Measurements from ENCODE around the gene PSME3IP1. TPM values are rescaled to one million over a fixed set of nuclear protein-coding genes. Genes with fewer than 3 reads are reported as not detected.
"Not testable (repeated sequence)": the region's sequence is repeated elsewhere in the genome, so short reads cannot be mapped to it uniquely, and the experiment has no call there.

Gene PSME3IP1
- total RNA-seq, 1 donor from 2014 or later = 76.1 TPM

- not testable (repeated sequence) for DNase-seq (ENCODE audit: low spot score)
Observed at GRCh38 chr16:57200321-57200720, 14.5 kb upstream of the PSME3IP1 start.

GRCh38 chr16:57196753-57197152 is 10.9 kb upstream of the PSME3IP1 start:
- no peak for DNase-seq (ENCODE audit: low spot score)

GRCh38 chr16:57196286-57196685 is 10.4 kb upstream of the PSME3IP1 start:
- DNase-seq (ENCODE audit: low spot score) = no peak

- no peak for DNase-seq (ENCODE audit: low spot score)
Observed at GRCh38 chr16:57194512-57194911, 8.7 kb upstream of the PSME3IP1 start.

- no peak for DNase-seq (ENCODE audit: low spot score)
Observed at GRCh38 chr16:57192720-57193486, 7.1 kb upstream of the PSME3IP1 start.

- DNase-seq (ENCODE audit: low spot score) = no peak
Observed at GRCh38 chr16:57192146-57192545, 6.3 kb upstream of the PSME3IP1 start.

- DNase-seq (ENCODE audit: low spot score) = no peak
Observed at GRCh38 chr16:57191056-57191571, 5.3 kb upstream of the PSME3IP1 start.

- no peak for DNase-seq (ENCODE audit: low spot score)
Observed at GRCh38 chr16:57190136-57190535, 4.3 kb upstream of the PSME3IP1 start.

- not testable (repeated sequence) for DNase-seq (ENCODE audit: low spot score)
Observed at GRCh38 chr16:57189527-57189926, 3.7 kb upstream of the PSME3IP1 start.

GRCh38 chr16:57188711-57189002 is 2.8 kb upstream of the PSME3IP1 start:
- no peak for DNase-seq (ENCODE audit: low spot score)

- DNase-seq (ENCODE audit: low spot score) = not testable (repeated sequence)
Observed at GRCh38 chr16:57187902-57188710, 2.3 kb upstream of the PSME3IP1 start.

- peak; percentile 32 for DNase-seq (ENCODE audit: low spot score)
Observed at GRCh38 chr16:57186872-57187854, 1.3 kb upstream of the PSME3IP1 start.

GRCh38 chr16:57185446-57185944 is 344 bp downstream of the PSME3IP1 start:
- peak; percentile 34 for DNase-seq (ENCODE audit: low spot score)

- DNase-seq (ENCODE audit: low spot score) = no peak
Observed at GRCh38 chr16:57184887-57185445, 873 bp downstream of the PSME3IP1 start.

GRCh38 chr16:57184113-57184512 is 1.7 kb downstream of the PSME3IP1 start:
- DNase-seq (ENCODE audit: low spot score) = no peak

GRCh38 chr16:57179215-57179828 is 6.5 kb downstream of the PSME3IP1 start:
- DNase-seq (ENCODE audit: low spot score) = no peak

GRCh38 chr16:57178793-57179212 is 7.0 kb downstream of the PSME3IP1 start:
- DNase-seq (ENCODE audit: low spot score) = no peak

GRCh38 chr16:57178196-57178595 is 7.6 kb downstream of the PSME3IP1 start:
- DNase-seq (ENCODE audit: low spot score) = no peak

- no peak for DNase-seq (ENCODE audit: low spot score)
Observed at GRCh38 chr16:57175896-57176295, 9.9 kb downstream of the PSME3IP1 start.

- DNase-seq (ENCODE audit: low spot score) = no peak
Observed at GRCh38 chr16:57172721-57173290, 13.0 kb downstream of the PSME3IP1 start.
